GM12878 (cell line): ENCODE data around the gene SPATA12. TPM values are rescaled to one million over a fixed set of nuclear protein-coding genes. Genes with fewer than 3 reads are reported as not detected.

Experiments used
- ATAC-seq: fragments of 200-7000 bp; cut with Tn5 transposase; 3 replicates; pipeline ENCODE4 v1.9.1; 2020; ENCODE audit warnings: mild to moderate bottlenecking, moderate library complexity
- BruUV-seq: library from RNA; stranded (reverse); fragments of 400-500 nt; replicated peaks from 2 replicates; lab custom pipeline; 2021; lab: Mats Ljungman, UMichigan
- CTCF ChIA-PET: fragments of 300-600 bp; sonication (Branson Sonifier 250); formaldehyde crosslinking; extraction: SDS; loops from one replicate; lab custom pipeline; 2021; ENCODE audit warnings: inconsistent platforms; lab: Yijun Ruan, JAX
- POLR2A ChIA-PET: fragments of 350-600 bp; formaldehyde crosslinking; extraction: SDS; loops from one replicate; lab custom pipeline; 2021; ENCODE audit warnings: inconsistent platforms; lab: Charles Lee
- RAD21 ChIA-PET: fragments of 300-600 bp; sonication (Branson Sonifier 250); formaldehyde crosslinking; loops from one replicate; lab custom pipeline; 2023; ENCODE audit warnings: antibody characterized with exemption; ENCODE audit not compliant: unreplicated experiment; lab: Charles Lee
- SMC1A ChIA-PET: fragments of 300-600 bp; sonication (Branson Sonifier 250); formaldehyde crosslinking; loops from one replicate; lab custom pipeline; 2023; ENCODE audit not compliant: unreplicated experiment, uncharacterized antibody; lab: Charles Lee
- DNase-seq: peaks from one replicate; pipeline ENCODE4 v3.0.0-alpha.2; 2011; ENCODE audit warnings: low read depth, low spot score
- FAIRE-seq: peaks from 3 replicates; lab custom pipeline; 2011; peaks lifted over from hg19 to GRCh38; lab: Jason Lieb, UNC
- H2AFZ ChIP-seq: 2 replicates; pipeline ENCODE4 v1.6.0; 2011; ENCODE audit warnings: low read depth, low read length, control low read depth; ENCODE audit not compliant: control insufficient read depth
- H3K27ac ChIP-seq: 2 replicates; pipeline ENCODE4 v1.5.1; 2011; ENCODE audit warnings: control low read depth; ENCODE audit not compliant: control insufficient read depth, insufficient read depth
- H3K27me3 ChIP-seq, 2 experiments: replicated peaks in 1 of 2; 2 replicates each; pipeline versions ENCODE4 v1.6.0 to v1.6.1; 2011; ENCODE audit warnings: low read length in 1 of 2; ENCODE audit not compliant: control insufficient read depth in 2 of 2, insufficient read depth in 2 of 2
- H3K36me3 ChIP-seq, 2 experiments: 2 replicates each; pipeline ENCODE4 v1.5.1; 2011; ENCODE audit warnings: low read length in 1 of 2; ENCODE audit not compliant: control insufficient read depth in 2 of 2, insufficient read depth in 2 of 2
- H3K4me1 ChIP-seq: 2 replicates; pipeline ENCODE4 v1.6.1; 2011; ENCODE audit warnings: mild to moderate bottlenecking, low read length, moderate library complexity, mixed read lengths; ENCODE audit not compliant: control insufficient read depth, insufficient read depth
- H3K4me2 ChIP-seq: 2 replicates; pipeline ENCODE4 v1.6.0; 2011; ENCODE audit warnings: control low read depth; ENCODE audit not compliant: control insufficient read depth, insufficient read depth
- H3K4me3 ChIP-seq: fragments of 200-600 bp; sonication (generic); 2 replicates; pipeline ENCODE4 v1.5.1; 2016
- H3K79me2 ChIP-seq: 2 replicates; pipeline ENCODE4 v1.6.0; 2011; ENCODE audit warnings: low read length; ENCODE audit not compliant: control insufficient read depth, insufficient read depth
- H3K9ac ChIP-seq: 2 replicates; pipeline ENCODE4 v1.8.0; 2011; ENCODE audit warnings: low read length, control low read depth, mixed read lengths; ENCODE audit not compliant: control insufficient read depth, insufficient read depth
- H3K9me3 ChIP-seq: replicated peaks from 3 replicates; pipeline ENCODE4 v1.5.1; 2011; ENCODE audit warnings: mild to moderate bottlenecking, low read length; ENCODE audit not compliant: control insufficient read depth, insufficient read depth
- H4K20me1 ChIP-seq: 2 replicates; pipeline ENCODE4 v1.6.0; 2011; ENCODE audit not compliant: control insufficient read depth, insufficient read depth
- ELK1 ChIP-seq: IDR thresholded peaks from 2 replicates; pipeline ENCODE4 v1.6.1; 2012; ENCODE audit warnings: low read depth, low read length, improper control_type of control experiment
- MAX ChIP-seq: IDR thresholded peaks from 2 replicates; pipeline ENCODE4 v1.6.1; 2012; ENCODE audit warnings: low read depth, low read length, improper control_type of control experiment
- SMARCA5 ChIP-seq: fragments of 450-650 bp; IDR thresholded peaks from 2 replicates; pipeline ENCODE4 v1.6.1; 2017; ENCODE audit warnings: mild to moderate bottlenecking
- WGBS: methylation state at CpG from one replicate; pipeline ENCODE4 v1.1.6; 2016; ENCODE audit warnings: low lambda C conversion rate; ENCODE audit not compliant: insufficient replicate concordance, insufficient coverage; ENCODE audit errors: missing lambda C conversion rate; 5-methylcytosine and 5-hydroxymethylcytosine counted together
- in situ Hi-C: fragments of 300-500 bp; cut with MboI; formaldehyde crosslinking; loops from 9 replicates; pipeline ENCODE4 v1.14.3; 2018; ENCODE audit warnings: mixed read lengths
- intact Hi-C: fragments of 100-400 bp; cut with micrococcal nuclease; formaldehyde crosslinking; loops from one replicate; pipeline ENCODE4 v1.14.2; 2022; ENCODE audit not compliant: unreplicated experiment
- polyA plus RNA-seq, 11 experiments: library from polyadenylated mRNA; depleted of rRNA in 4 of 11; unstranded in 6 of 11; stranded (reverse) in 5 of 11; fragments of >200 nt; fragmentation: Nextera tagmentation in 4 of 11; fragmentation: Illumina TruSeq in 1 of 11; extraction: Ambion mirVana in 4 of 11; extraction: Trizol in 1 of 11; gene quantifications; 1 replicate in 1 of 11; 2 replicates in 10 of 11; pipeline versions ENCODE4 v1.2.1 to v1.2.3, GENCODE V29; 2011 to 2016; ENCODE audit warnings: inconsistent platforms in 2 of 11, missing spikeins in 2 of 11, low read depth in 1 of 11
- total RNA-seq, 4 experiments: library from RNA; depleted of rRNA in 3 of 4; stranded (reverse); fragments of >200 nt in 3 of 4; fragmentation: Illumina TruSeq in 1 of 4; extraction: Trizol in 1 of 4; gene quantifications; 2 replicates each; pipeline versions ENCODE4 v1.2.1 to v1.2.3, GENCODE V29; 2013 to 2021
- TF ChIP-seq, protein P1 (sequence below): IDR thresholded peaks from 2 replicates; pipeline ENCODE4 v1.6.1; 2011; ENCODE audit warnings: low read depth, mild to moderate bottlenecking, low read length, moderate library complexity, borderline replicate concordance; ENCODE audit errors: extremely low read depth
- TF ChIP-seq, protein P2 (sequence below): IDR thresholded peaks from 2 replicates; pipeline ENCODE4 v1.6.1; 2011; ENCODE audit warnings: mild to moderate bottlenecking, low read depth, low read length, moderate library complexity; ENCODE audit not compliant: insufficient replicate concordance
- TF ChIP-seq, protein P3 (sequence below): fragments of 450-650 bp; IDR thresholded peaks from 2 replicates; pipeline ENCODE4 v1.6.1; 2016; ENCODE audit warnings: mild to moderate bottlenecking

The SPATA12 gene
- total and polyA plus RNA-seq, 10 of the 15 experiments (the other 5 are each of a cell fraction or from before 2014, with no cell fraction given) = 0.03 to 0.69 (median 0.37) TPM

DNA sequence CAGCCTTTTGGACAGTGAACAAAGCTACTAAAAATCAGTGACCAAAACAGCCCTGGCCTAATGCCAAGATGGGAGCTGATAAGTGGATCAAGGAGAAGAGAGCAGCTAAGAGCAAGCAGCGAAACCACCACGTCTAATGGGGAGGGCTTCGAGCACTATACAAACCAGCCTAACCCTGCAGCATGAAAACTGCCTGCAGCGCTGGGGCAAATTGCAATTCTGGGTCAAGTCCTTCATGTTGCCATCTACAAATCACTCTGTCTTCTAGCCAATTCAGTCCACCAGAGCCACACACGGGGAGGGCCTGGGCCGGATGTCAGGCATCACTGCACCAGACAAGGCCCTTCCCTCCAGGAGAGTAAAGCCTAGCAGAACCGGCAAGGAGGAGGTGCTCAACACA is 30.5 kb upstream of the SPATA12 start:
- ATAC-seq (no peak), FAIRE-seq (no peak), DNase-seq (no peak)
- H4K20me1 ChIP-seq = no peaks in the 10 kb centered on the region
- ChIA-PET RAD21 (no interaction called here), CTCF (interaction anchor here (1.5 kb wide), 1 partner anchor 64 kb away, joined by 4 read pairs; no protein-coding TSS in a partner anchor), POLR2A (no interaction called here), SMC1A (no interaction called here)
- no peaks in the 10 kb centered on the region for H3K27me3 ChIP-seq
- no peak overlapping the region for H3K4me2 ChIP-seq
- no peaks in the 10 kb centered on the region for H3K36me3 ChIP-seq
- no peaks in the 10 kb centered on the region for H3K4me1 ChIP-seq
- no peaks in the 10 kb centered on the region for H3K79me2 ChIP-seq
- TF ChIP-seq, protein P1, sequence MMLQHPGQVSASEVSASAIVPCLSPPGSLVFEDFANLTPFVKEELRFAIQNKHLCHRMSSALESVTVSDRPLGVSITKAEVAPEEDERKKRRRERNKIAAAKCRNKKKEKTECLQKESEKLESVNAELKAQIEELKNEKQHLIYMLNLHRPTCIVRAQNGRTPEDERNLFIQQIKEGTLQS = no peak
- TF ChIP-seq ELK1 (no peak), MAX (no peak), SMARCA5 (no peak)
- TF ChIP-seq, protein P2, sequence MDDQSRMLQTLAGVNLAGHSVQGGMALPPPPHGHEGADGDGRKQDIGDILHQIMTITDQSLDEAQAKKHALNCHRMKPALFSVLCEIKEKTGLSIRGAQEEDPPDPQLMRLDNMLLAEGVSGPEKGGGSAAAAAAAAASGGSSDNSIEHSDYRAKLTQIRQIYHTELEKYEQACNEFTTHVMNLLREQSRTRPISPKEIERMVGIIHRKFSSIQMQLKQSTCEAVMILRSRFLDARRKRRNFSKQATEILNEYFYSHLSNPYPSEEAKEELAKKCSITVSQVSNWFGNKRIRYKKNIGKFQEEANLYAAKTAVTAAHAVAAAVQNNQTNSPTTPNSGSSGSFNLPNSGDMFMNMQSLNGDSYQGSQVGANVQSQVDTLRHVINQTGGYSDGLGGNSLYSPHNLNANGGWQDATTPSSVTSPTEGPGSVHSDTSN = no peak
- TF ChIP-seq, protein P3, sequence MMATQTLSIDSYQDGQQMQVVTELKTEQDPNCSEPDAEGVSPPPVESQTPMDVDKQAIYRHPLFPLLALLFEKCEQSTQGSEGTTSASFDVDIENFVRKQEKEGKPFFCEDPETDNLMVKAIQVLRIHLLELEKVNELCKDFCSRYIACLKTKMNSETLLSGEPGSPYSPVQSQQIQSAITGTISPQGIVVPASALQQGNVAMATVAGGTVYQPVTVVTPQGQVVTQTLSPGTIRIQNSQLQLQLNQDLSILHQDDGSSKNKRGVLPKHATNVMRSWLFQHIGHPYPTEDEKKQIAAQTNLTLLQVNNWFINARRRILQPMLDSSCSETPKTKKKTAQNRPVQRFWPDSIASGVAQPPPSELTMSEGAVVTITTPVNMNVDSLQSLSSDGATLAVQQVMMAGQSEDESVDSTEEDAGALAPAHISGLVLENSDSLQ = no peak
- H2AFZ ChIP-seq = no peak overlapping the region
- no peak overlapping the region for H3K27ac ChIP-seq
- no peaks in the 10 kb centered on the region for H3K9me3 ChIP-seq
- H3K9ac ChIP-seq = no peak overlapping the region
- no peak overlapping the region for H3K4me3 ChIP-seq
- intact Hi-C loops (no loop called here), in situ Hi-C loops (no loop called here)
- BruUV-seq = no TSS peak
- WGBS = 32% methylated on average over 7 of the region's 7 CpGs
